AG09309 (cell line): Measurements from ENCODE around the gene SDC1.

Source experiments
- DNase-seq: peaks from one replicate; pipeline ENCODE4 v3.0.0-alpha.2; 2010; ENCODE audit warnings: low read depth
- H3K4me3 ChIP-seq: 2 replicates; pipeline ENCODE4 v1.5.1; 2011; ENCODE audit warnings: mild to moderate bottlenecking, low read depth, low read length, moderate library complexity; ENCODE audit not compliant: control insufficient read depth
- CTCF ChIP-seq: IDR thresholded peaks from 2 replicates; pipeline ENCODE4 v1.5.1; 2011; ENCODE audit warnings: mild to moderate bottlenecking, low read depth, low read length, inconsistent platforms; ENCODE audit not compliant: insufficient read depth, control insufficient read depth; ENCODE audit errors: missing control alignments

Gene SDC1

GRCh38 chr2:20229322-20230113 is 4.6 kb upstream of the SDC1 start:
- peak; percentile 41 for DNase-seq
- H3K4me3 ChIP-seq = no peak overlapping the region
- no peak for TF ChIP-seq CTCF

- TF ChIP-seq CTCF = no peak
- H3K4me3 ChIP-seq = no peak overlapping the region
- DNase-seq = no peak
Measured at GRCh38 chr2:20227894-20228505, 3.1 kb upstream of the SDC1 start.

- no peak overlapping the region for H3K4me3 ChIP-seq
- DNase-seq = no peak
- TF ChIP-seq CTCF = no peak
Measured at GRCh38 chr2:20226152-20226545, 1.2 kb upstream of the SDC1 start.

- H3K4me3 ChIP-seq = peak overlapping the region; percentile 71
- peak; percentile 60 for TF ChIP-seq CTCF
- DNase-seq = peak; percentile 10
Measured at GRCh38 chr2:20225294-20226151, 593 bp upstream of the SDC1 start.

GRCh38 chr2:20224164-20224715 is 690 bp downstream of the SDC1 start:
- no peak for DNase-seq
- TF ChIP-seq CTCF = no peak
- peak overlapping the region; percentile 71 for H3K4me3 ChIP-seq

GRCh38 chr2:20223407-20224163 is 1.3 kb downstream of the SDC1 start:
- no peak for TF ChIP-seq CTCF
- H3K4me3 ChIP-seq = peak overlapping the region; percentile 71
- peak; percentile 2 for DNase-seq
